Fibroblast of villous mesenchyme (primary cell): ENCODE results near the gene SLC6A8. TPM values are rescaled to one million over a fixed set of nuclear protein-coding genes. Genes with fewer than 3 reads are reported as not detected.

Experiments
- DNase-seq: peaks from one replicate; pipeline ENCODE4 v3.0.0-alpha.2; 2010; ENCODE audit warnings: low read depth
- H3K4me3 ChIP-seq: 2 replicates; pipeline ENCODE4 v1.5.1; 2011; ENCODE audit warnings: low read depth, mild to moderate bottlenecking, low read length
- total RNA-seq: library from RNA; depleted of rRNA; stranded (reverse); fragments of >200 nt; gene quantifications from 2 replicates; pipeline ENCODE4 v1.2.3, GENCODE V29; 2012
- TF ChIP-seq, protein P1 (sequence below): IDR thresholded peaks from 2 replicates; pipeline ENCODE4 v1.5.1; 2012; ENCODE audit warnings: low read depth, mild to moderate bottlenecking, low read length; ENCODE audit not compliant: insufficient read depth

SLC6A8 gene
- total RNA-seq, 1 donor = 9.1 TPM

DNA sequence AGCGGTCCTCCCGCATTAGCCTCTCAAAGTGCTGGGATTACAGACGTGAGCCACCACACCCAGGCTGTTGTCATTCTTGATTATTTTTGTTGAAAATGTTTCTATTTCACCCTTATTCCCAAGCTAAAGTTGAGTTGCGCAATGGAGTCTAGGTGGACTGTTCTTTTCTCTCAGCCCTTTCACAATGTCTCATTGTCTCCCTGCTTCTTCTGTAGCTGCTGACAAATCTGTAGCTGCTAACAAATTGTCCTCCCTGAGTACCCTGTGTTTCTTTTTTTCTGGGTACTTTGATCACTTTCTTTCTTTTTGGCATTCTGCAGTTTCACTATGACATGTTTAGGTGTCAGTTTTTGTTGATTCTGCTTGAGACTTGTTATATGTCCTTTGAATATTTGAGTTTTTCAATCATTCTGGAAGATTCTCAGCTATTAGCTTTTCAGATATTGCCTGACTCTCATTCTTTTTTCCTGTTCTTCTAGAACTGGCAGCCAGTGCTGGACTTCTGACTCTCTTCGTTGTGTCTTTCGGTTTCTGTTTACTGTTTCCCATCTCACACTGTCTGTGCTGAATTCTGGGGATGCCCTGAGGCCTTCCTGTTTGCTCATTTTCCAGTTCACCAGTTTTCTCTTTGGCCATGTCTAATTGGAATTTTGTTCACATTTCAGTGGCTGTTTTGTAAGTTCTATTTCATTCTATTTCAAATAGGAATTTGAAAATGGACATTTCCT lies 43.6 kb downstream of the SLC6A8 start:
- H3K4me3 ChIP-seq = no peak overlapping the region
- peak; percentile 59 for DNase-seq
- TF ChIP-seq, protein P1, sequence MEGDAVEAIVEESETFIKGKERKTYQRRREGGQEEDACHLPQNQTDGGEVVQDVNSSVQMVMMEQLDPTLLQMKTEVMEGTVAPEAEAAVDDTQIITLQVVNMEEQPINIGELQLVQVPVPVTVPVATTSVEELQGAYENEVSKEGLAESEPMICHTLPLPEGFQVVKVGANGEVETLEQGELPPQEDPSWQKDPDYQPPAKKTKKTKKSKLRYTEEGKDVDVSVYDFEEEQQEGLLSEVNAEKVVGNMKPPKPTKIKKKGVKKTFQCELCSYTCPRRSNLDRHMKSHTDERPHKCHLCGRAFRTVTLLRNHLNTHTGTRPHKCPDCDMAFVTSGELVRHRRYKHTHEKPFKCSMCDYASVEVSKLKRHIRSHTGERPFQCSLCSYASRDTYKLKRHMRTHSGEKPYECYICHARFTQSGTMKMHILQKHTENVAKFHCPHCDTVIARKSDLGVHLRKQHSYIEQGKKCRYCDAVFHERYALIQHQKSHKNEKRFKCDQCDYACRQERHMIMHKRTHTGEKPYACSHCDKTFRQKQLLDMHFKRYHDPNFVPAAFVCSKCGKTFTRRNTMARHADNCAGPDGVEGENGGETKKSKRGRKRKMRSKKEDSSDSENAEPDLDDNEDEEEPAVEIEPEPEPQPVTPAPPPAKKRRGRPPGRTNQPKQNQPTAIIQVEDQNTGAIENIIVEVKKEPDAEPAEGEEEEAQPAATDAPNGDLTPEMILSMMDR = no peak

DNA sequence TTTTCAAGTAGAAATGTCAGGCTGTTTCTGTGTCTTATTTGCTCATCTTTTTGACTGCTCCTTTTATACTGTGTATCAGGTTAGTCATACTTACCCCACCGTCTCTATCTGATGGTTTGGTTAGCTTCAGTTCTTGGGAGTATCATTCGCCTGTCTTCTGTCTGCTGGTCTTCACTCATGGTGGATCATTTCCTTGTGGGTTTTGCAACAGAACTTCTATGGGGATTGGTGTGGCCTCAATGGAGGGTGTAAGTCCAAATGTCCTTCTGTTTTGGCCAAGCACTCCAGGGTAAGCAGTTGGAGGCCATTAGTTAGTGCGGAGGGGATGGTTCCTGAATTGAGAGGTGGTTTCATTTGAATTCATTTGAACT lies 44.1 kb downstream of the SLC6A8 start:
- no peak overlapping the region for H3K4me3 ChIP-seq
- no peak for DNase-seq
- TF ChIP-seq, protein P1 = no peak

DNA sequence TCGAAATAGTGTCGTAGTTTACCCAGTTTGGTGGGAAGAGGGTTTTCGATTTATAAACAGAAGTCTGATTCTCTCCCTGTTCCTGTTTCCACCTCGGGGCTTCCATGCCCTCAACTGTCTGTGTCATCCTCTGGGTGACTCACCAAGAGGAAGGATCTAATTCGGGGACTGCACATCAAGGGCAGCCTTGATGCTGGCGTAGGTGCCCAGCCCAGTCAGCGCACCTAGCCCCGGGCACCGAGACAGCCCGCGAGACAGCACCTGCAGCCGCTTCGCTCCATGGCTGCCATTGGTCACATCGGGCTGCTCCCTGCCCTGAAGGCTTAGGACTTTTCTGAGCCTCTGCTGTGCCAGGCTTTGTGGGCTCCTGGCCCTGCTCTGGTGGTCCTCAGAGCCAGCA lies 44.7 kb downstream of the SLC6A8 start:
- TF ChIP-seq, protein P1 = no peak
- no peak for DNase-seq

DNA sequence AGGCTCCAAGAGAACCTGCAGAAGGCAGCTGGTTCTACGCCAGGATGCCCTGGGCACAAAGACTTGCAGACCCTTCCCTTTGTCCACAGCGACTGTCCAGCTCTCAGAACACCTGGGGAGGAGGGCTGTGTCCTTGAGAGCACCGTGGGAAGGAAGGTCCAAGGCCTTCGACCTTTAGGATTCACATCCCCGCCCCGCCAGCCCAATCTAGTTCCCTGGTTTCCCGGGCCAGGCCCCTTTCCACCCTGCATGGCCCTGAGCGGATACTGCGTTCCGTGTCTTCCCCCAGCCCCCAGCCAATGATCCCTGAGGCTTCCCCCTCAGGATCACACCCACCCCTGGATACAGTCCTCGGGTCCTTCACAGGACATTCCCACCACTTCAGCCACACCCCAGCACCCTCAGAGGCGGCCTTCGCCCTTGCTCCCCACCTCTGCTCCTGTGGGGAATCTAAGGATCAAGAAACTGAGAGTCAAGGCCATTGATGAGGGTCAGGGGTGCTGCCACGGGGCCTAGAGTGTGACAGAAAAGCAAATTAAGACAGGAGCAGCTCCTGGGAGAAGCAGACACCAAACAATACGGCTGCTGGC lies 46.0 kb downstream of the SLC6A8 start:
- no peak overlapping the region for H3K4me3 ChIP-seq
- TF ChIP-seq, protein P1 = no peak
- DNase-seq = no peak

More for the DNA sequence above, 44.7 kb downstream of the SLC6A8 start:
- no peak overlapping the region for H3K4me3 ChIP-seq

DNA sequence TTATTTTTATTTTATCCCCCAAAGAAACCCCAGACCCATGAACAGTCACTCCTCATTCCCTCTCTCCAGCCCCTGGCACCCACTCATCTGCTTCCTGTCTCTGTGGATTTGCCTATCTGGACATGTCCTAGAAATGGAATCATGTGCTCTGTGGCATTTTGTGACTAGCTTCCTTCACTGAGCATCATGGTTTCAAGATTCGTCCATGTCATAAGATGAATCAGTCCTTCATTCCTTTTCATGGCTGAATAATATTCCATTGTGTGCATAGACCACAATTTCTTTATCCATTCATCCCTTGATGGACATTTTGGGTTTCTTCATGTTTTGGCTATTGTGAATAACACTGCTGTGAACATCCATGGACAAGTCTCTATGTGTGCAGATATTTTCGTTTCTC lies 47.1 kb downstream of the SLC6A8 start:
- TF ChIP-seq, protein P1 = no peak
- no peak for DNase-seq
- H3K4me3 ChIP-seq = no peak overlapping the region

DNA sequence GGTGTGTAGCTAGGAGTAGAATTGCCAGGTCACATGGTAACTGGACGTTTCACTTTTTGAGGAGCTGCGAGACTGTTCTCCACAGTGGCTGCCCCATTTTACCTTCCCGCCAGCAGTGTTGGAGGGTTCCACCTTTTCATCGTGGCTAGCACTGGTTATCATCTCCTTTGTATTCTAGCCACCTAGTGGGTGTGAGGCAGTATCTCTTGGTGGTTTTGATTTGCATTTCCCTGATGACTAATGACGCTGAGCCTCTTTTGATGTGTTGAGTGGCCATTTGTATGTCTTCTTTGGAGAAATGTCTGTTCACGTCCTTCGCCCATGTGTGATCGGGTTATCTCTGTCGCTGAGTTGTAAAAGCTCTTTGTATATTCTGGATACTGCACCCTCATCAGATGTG lies 47.5 kb downstream of the SLC6A8 start:
- TF ChIP-seq, protein P1 = no peak
- H3K4me3 ChIP-seq = no peak overlapping the region
- no peak for DNase-seq
